ENCODE data around the gene ALMS1.
"Not testable (repeated sequence)": the region's sequence is repeated elsewhere in the genome, so short reads cannot be mapped to it uniquely, and the experiment has no call there.

- not testable (repeated sequence) for TF ChIP-seq CTCF (IDR thresholded peaks at IDR 0.05; ENCODE audit: low read depth, low read length, poor library complexity, severe bottlenecking); EZH2phosphoT487 (IDR thresholded peaks at IDR 0.05; ENCODE audit: borderline replicate concordance, low read length)
These were observed 98.2 kb downstream of the ALMS1 start for GRCh38 chr2:73483874-73484273.

All from DOHH2 (cell line).